ENCODE data around the gene CD22.
A peak's percentile ranks its signal among the peaks of the same experiment; 100 is the strongest.

Gene CD22

GRCh38 chr19:35295792-35296462 lies 33.1 kb upstream of the CD22 start:
- no peak for DNase-seq

GRCh38 chr19:35296644-35297514 lies 32.1 kb upstream of the CD22 start:
- DNase-seq = no peak

GRCh38 chr19:35297515-35297848 lies 31.5 kb upstream of the CD22 start:
- DNase-seq = no peak

GRCh38 chr19:35297922-35298321 lies 31.1 kb upstream of the CD22 start:
- DNase-seq = no peak

GRCh38 chr19:35298561-35298972 lies 30.4 kb upstream of the CD22 start:
- DNase-seq = no peak

- DNase-seq = no peak
Observed at GRCh38 chr19:35299523-35300338, 29.3 kb upstream of the CD22 start.

GRCh38 chr19:35300339-35300649 lies 28.7 kb upstream of the CD22 start:
- DNase-seq = no peak

GRCh38 chr19:35301961-35302360 lies 27.0 kb upstream of the CD22 start:
- no peak for DNase-seq

- no peak for DNase-seq
Observed at GRCh38 chr19:35302446-35302845, 26.5 kb upstream of the CD22 start.

- DNase-seq = peak in 3 of 4 experiments; percentile 40 to 45 (median 45)
Observed at GRCh38 chr19:35303357-35303915, 25.6 kb upstream of the CD22 start.

- DNase-seq = no peak
Observed at GRCh38 chr19:35304036-35304435, 25.0 kb upstream of the CD22 start.

GRCh38 chr19:35305181-35305580 lies 23.8 kb upstream of the CD22 start:
- DNase-seq = peak in 1 of 4 experiments; percentile 29

- DNase-seq = no peak
Observed at GRCh38 chr19:35306473-35307246, 22.3 kb upstream of the CD22 start.

GRCh38 chr19:35307931-35308330 lies 21.1 kb upstream of the CD22 start:
- no peak for DNase-seq

- DNase-seq = no peak
Observed at GRCh38 chr19:35308910-35309309, 20.1 kb upstream of the CD22 start.

- DNase-seq = no peak
Observed at GRCh38 chr19:35309481-35310279, 19.3 kb upstream of the CD22 start.

- DNase-seq = no peak
Observed at GRCh38 chr19:35310331-35310730, 18.7 kb upstream of the CD22 start.

GRCh38 chr19:35310811-35311465 lies 18.0 kb upstream of the CD22 start:
- no peak for DNase-seq

GRCh38 chr19:35311901-35312665 lies 16.9 kb upstream of the CD22 start:
- no peak for DNase-seq

- DNase-seq = no peak
Observed at GRCh38 chr19:35313587-35313986, 15.4 kb upstream of the CD22 start.

All from suppressor macrophage (primary cell).